ENCODE measurements around the gene CAD. TPM values are rescaled to one million over a fixed set of nuclear protein-coding genes. Genes with fewer than 3 reads are reported as not detected.
"Not testable (repeated sequence)": the region's sequence is repeated elsewhere in the genome, so short reads cannot be mapped to it uniquely, and the experiment has no call there.

The CAD gene
- polyA plus RNA-seq, 1 experiment, result 17.8 TPM

DNA sequence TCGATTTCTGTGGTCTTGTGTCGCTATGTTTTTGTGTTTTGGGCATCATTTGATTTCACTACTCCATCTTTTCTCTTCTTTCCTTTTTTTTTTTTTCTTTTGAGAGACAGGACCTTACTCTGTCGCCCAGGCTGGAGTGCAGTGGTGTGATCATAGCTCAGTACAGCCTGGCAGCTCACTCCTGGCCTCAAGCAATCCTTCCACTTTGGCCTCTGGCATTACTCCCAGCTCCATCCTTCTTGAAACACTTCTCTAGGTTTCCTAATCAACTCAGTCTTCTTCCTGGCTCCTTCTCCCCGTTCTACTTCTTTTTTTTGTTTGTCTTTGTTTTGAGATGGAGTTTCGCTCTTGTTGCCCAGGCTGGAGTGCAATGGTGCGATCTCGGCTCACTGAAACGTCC is 41.8 kb upstream of the CAD start:
- no peak for DNase-seq (ENCODE audit: low read depth, low spot score)
- H3K27me3 ChIP-seq (ENCODE audit: control insufficient read depth, insufficient read depth, low read length), result peaks cover 35% of the 10 kb centered on the region
- TF ChIP-seq, protein P1, sequence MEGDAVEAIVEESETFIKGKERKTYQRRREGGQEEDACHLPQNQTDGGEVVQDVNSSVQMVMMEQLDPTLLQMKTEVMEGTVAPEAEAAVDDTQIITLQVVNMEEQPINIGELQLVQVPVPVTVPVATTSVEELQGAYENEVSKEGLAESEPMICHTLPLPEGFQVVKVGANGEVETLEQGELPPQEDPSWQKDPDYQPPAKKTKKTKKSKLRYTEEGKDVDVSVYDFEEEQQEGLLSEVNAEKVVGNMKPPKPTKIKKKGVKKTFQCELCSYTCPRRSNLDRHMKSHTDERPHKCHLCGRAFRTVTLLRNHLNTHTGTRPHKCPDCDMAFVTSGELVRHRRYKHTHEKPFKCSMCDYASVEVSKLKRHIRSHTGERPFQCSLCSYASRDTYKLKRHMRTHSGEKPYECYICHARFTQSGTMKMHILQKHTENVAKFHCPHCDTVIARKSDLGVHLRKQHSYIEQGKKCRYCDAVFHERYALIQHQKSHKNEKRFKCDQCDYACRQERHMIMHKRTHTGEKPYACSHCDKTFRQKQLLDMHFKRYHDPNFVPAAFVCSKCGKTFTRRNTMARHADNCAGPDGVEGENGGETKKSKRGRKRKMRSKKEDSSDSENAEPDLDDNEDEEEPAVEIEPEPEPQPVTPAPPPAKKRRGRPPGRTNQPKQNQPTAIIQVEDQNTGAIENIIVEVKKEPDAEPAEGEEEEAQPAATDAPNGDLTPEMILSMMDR (IDR thresholded peaks at IDR 0.05; ENCODE audit: low read depth, low read length), result no peak
- H3K9me3 ChIP-seq (ENCODE audit: control insufficient read depth, insufficient read depth, low read length), result no peaks in the 10 kb centered on the region
- CTCF ChIA-PET, result interaction anchor here (1.3 kb wide), 1 partner anchor 16 kb away, joined by 5 read pairs; no protein-coding TSS in a partner anchor
- H3K27ac ChIP-seq (ENCODE audit: low read depth, low read length), result no peak overlapping the region
- no peak overlapping the region for H3K4me3 ChIP-seq (ENCODE audit: low read depth, low read length)
- POLR2A ChIA-PET, result no interaction called here

DNA sequence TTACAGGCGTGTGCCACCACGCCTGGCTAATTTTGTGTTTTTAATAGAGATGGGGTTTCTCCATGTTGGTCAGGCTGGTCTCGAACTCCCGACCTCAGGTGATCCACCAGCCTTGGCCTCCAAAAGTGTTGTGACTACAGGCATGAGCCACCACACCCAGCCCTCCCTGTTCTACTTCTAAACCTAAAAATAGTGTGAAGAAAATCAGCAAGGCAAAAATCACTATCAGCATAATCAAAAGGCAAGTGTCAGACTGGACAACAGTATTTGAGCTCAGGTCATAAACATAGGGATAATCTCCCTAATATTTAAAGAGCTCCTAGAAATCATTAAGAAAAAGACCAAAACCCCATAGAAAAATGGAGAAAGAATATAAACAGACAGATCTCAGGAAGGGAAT is 41.4 kb upstream of the CAD start:
- peaks cover 32% of the 10 kb centered on the region for H3K27me3 ChIP-seq (ENCODE audit: control insufficient read depth, insufficient read depth, low read length)
- DNase-seq (ENCODE audit: low read depth, low spot score); H3K27ac ChIP-seq (ENCODE audit: low read depth, low read length); H3K9me3 ChIP-seq (ENCODE audit: control insufficient read depth, insufficient read depth, low read length); H3K4me3 ChIP-seq (ENCODE audit: low read depth, low read length); CTCF ChIA-PET: not testable (repeated sequence)
- POLR2A ChIA-PET, result interaction anchor here (0.6 kb wide), 1 partner anchor 98 kb away, joined by 7 read pairs; no protein-coding TSS in a partner anchor

DNA sequence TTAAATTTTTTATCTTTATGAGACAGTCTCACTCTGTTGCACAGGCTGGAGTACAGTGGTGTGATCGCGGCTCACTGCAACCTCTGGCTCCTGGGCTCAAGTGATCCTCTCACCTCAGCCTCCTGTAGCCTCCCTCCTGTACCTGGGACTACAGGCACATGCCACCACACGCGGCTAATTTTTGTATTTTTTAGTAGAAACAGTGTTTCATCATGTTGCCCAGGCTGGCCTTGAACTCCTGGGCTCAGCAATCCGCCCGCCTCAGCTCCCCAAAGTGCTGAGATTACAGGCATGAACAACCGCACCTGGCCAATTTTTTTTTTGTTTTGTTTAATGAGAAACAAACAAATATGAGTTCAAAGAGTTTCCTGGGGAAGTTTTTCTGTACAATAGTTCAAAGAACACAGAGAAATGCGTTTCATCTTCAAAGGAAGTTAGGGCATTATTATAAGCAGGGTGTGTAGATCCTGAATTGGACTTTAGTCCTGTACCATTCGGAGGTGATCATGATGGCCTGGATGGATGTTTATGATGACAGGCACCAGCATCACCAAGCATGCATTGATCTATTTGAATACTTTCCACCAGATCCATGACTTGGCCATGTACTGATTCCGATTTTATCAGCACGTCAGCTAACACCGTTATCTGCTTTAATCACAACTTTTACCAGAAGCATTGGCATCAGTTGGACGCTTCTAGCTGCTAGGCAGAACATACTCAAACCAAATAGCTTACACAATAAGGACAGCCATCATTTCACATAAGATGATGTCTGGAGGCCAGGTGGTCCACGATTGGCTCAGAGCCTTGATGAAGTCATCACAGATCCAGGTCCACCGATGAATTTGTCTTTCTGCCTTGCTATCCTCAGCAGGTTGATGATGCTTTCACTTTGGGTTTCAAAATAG is 39.5 kb upstream of the CAD start:
- Histone ChIP-seq H3K27ac (ENCODE audit: low read depth, low read length) (no peak overlapping the region), H3K4me3 (ENCODE audit: low read depth, low read length) (no peak overlapping the region), H3K9me3 (ENCODE audit: control insufficient read depth, insufficient read depth, low read length) (no peaks in the 10 kb centered on the region), H3K27me3 (ENCODE audit: control insufficient read depth, insufficient read depth, low read length) (peaks cover 21% of the 10 kb centered on the region)
- ChIA-PET POLR2A (no interaction called here), CTCF (interaction anchor here (2.5 kb wide), 1 partner anchor 7 kb away, joined by 23 read pairs; no protein-coding TSS in a partner anchor)
- TF ChIP-seq, protein P1 (IDR thresholded peaks at IDR 0.05; ENCODE audit: low read depth, low read length), result no peak
- DNase-seq (ENCODE audit: low read depth, low spot score), result no peak

DNA sequence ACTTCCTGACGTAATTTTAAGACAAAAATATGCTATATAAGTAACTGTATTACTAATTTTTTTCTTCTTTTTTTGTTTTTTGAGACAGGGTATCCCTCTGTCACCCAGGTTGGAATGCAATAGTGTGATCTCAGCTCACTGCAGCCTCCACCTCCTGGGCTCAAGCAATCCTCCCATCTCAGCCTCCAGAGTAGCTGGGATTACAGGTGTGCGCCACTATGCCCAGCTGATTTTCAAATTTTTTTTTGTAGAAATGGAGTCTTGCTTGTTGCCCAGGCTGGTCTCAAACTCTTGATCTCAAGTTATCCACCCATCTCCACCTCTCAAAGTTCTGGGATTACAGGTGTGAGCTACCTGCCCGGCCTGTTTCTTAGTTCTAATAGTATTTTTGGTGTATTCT is 38.7 kb upstream of the CAD start:
- Histone ChIP-seq H3K27ac (ENCODE audit: low read depth, low read length) (no peak overlapping the region), H3K4me3 (ENCODE audit: low read depth, low read length) (no peak overlapping the region), H3K9me3 (ENCODE audit: control insufficient read depth, insufficient read depth, low read length) (no peaks in the 10 kb centered on the region), H3K27me3 (ENCODE audit: control insufficient read depth, insufficient read depth, low read length) (peaks cover 18% of the 10 kb centered on the region)
- TF ChIP-seq, protein P1 (IDR thresholded peaks at IDR 0.05; ENCODE audit: low read depth, low read length), result no peak
- DNase-seq (ENCODE audit: low read depth, low spot score), result no peak
- CTCF ChIA-PET, result interaction anchor here (2.5 kb wide), 1 partner anchor 8 kb away, joined by 23 read pairs; no protein-coding TSS in a partner anchor
- POLR2A ChIA-PET, result no interaction called here

DNA sequence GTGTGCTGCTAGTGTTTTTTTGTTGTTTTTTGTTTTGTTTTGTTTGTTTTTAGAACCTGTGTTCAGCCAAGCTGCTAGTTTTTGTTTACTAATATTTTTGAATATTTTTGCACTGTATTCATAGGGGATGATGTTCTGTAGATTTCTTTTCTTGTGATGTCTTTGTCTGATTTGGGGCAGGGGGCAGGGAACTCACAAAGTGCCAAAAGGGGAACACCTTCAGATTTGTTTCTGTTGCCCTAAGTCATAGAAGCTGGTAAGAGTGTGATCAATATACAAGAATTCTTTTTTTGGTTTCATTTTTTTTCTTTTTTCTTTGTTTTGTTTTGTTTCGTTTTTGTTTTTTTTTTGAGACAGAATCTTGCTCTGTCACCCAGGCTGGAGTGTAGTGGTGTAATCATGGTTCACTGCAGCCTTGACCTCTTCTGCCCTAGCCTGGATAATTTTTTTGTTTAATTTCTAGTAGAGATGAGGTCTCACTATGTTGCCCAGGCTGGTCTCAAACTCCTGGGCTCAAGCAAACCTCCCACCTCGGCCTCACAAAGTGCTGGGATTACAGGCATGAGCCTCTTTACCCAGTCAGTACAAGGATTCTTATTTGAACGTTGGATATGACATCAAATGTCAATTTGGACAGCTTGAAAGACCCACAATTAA is 37.7 kb upstream of the CAD start:
- TF ChIP-seq, protein P1 (IDR thresholded peaks at IDR 0.05; ENCODE audit: low read depth, low read length), result no peak
- no peak overlapping the region for H3K27ac ChIP-seq (ENCODE audit: low read depth, low read length)
- no peak overlapping the region for H3K4me3 ChIP-seq (ENCODE audit: low read depth, low read length)
- H3K9me3 ChIP-seq (ENCODE audit: control insufficient read depth, insufficient read depth, low read length), result no peaks in the 10 kb centered on the region
- CTCF ChIA-PET, result interaction anchor here (1.0 to 2.5 kb wide), 2 partner anchors 9 to 12 kb away, joined by 3 to 23 read pairs; no protein-coding TSS in a partner anchor
- POLR2A ChIA-PET, result interaction anchor here (0.6 to 0.7 kb wide), 6 partner anchors 9 to 327 kb away, joined by 3 to 7 read pairs (median 4); no protein-coding TSS in a partner anchor
- H3K27me3 ChIP-seq (ENCODE audit: control insufficient read depth, insufficient read depth, low read length), result peaks cover 18% of the 10 kb centered on the region
- no peak for DNase-seq (ENCODE audit: low read depth, low spot score)

Measured in AG04450 (cell line).